ENCODE data around the gene ALDH7A1. TPM values are rescaled to one million over a fixed set of nuclear protein-coding genes. Genes with fewer than 3 reads are reported as not detected.

The ALDH7A1 gene
- total RNA-seq, 2 experiments from 2014 or later: 15.4 to 16.9 TPM

DNA sequence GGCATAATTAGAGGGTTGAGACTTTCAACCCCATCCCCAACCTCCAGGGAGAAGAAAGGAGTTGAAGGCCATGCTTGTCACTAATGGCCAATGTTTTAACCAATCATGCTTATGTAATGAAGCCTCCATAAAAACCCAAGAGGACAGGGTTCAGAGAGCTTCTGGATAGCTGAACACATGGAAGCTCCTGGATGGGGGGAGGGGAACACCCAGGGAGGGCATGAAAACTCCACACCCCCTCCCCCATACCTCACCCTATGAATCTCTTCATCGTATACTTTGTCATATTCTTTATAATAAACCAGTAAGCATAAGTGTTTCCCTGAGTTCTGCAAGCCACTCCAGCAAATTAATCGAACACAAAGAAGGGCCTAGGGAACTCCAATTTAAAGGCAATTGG lies 81.7 kb downstream of the ALDH7A1 start:
- Mint-ChIP-seq H3K4me3 (no peak overlapping the region), H3K27me3 (no peaks in the 10 kb centered on the region), H3K27ac (no peak overlapping the region), H3K36me3 (peaks cover 5% of the 10 kb centered on the region), H3K4me1 (peaks cover 26% of the 10 kb centered on the region), H3K9me3 (peaks cover 3% of the 10 kb centered on the region)
- no peak for DNase-seq

DNA sequence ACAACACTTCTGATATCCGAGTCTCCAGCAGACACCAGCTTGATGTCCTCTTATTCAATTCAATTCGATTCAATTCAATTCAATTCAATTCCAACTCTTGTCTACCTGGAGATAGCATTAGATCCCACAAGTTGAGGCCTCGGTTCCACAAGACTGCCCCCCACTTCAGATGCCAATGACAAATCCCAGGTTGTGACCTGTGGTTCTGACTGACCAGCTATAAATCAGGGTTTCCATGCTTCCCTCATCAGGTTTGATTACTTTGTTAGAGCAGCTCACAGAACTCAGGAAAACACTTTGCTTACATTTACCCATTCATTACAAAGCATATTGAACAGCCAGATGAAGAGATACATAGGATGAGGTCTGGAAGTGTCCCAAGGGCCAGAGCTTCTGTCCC lies 82.6 kb downstream of the ALDH7A1 start:
- Mint-ChIP-seq H3K36me3 (peaks cover 7% of the 10 kb centered on the region), H3K27ac (no peak overlapping the region), H3K27me3 (no peaks in the 10 kb centered on the region), H3K4me3 (no peak overlapping the region), H3K9me3 (peaks cover 3% of the 10 kb centered on the region), H3K4me1 (peaks cover 31% of the 10 kb centered on the region)
- DNase-seq: no peak

DNA sequence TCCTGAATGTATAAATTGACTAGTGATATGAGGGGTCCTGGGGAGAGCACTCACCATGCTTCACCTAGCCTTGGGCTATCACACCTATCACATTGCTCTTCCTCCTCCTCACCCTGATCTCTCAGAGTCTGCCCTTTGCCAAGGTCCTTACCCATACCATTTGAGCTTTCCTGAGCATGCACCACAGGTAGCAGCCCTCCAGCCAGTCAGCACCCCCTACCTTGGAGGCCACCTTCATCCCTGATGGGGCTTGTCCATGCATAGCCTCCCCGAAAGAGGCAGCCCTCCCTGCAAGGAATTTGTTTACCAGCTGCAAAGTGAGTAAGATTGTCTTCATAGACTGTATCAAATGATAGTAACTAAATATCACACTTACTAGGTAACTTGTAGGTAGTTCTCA lies 83.1 kb downstream of the ALDH7A1 start:
- H3K4me3 Mint-ChIP-seq: no peak overlapping the region
- H3K27ac Mint-ChIP-seq: no peak overlapping the region
- peaks cover 7% of the 10 kb centered on the region for H3K36me3 Mint-ChIP-seq
- H3K4me1 Mint-ChIP-seq: peaks cover 32% of the 10 kb centered on the region
- H3K27me3 Mint-ChIP-seq: no peaks in the 10 kb centered on the region
- peaks cover 5% of the 10 kb centered on the region for H3K9me3 Mint-ChIP-seq
- no peak for DNase-seq

DNA sequence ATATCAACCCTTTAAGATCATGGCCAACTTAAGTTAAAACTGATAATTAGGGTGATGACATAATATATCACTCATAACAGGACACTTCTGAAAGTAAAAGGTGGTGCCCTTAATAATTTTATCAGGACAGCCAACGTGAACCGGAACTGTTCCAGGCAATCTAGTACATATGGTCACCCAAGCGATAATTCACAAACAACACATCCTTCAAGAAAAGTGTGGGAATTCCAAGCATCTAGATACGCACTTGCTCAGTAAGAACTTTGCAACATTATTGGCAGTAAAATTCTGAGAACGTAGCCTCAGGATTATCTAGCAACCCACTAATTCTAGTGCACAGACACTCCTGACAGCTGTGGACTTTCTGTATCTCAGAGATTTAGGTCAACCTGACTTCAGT lies 85.7 kb downstream of the ALDH7A1 start:
- no peak overlapping the region for H3K27ac Mint-ChIP-seq

DNA sequence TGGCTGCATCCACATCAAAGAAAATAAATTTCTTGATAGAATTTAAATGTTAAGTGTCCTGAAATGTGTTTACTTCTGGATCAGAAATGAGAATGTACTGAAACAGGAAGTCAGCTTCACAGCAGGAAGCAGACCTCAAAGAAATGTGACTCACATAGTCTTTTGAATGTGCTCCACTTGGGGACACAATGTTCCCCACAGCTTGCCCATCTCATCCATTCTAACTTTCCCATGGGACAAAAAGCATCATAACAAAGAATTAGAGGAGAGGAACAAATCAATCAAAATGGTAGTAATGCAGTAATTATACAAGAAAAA lies 86.1 kb downstream of the ALDH7A1 start:
- Mint-ChIP-seq H3K9me3 (peaks cover 5% of the 10 kb centered on the region), H3K4me3 (peak overlapping the region; percentile 78), H3K4me1 (peaks cover 38% of the 10 kb centered on the region), H3K27me3 (no peaks in the 10 kb centered on the region), H3K27ac (peak overlapping the region; percentile 92), H3K36me3 (peaks cover 7% of the 10 kb centered on the region)
- no peak for DNase-seq

More for the DNA sequence above, 85.7 kb downstream of the ALDH7A1 start:
- H3K27me3 Mint-ChIP-seq: no peaks in the 10 kb centered on the region
- peaks cover 7% of the 10 kb centered on the region for H3K36me3 Mint-ChIP-seq
- H3K4me1 Mint-ChIP-seq: peaks cover 35% of the 10 kb centered on the region
- DNase-seq: no peak
- peaks cover 5% of the 10 kb centered on the region for H3K9me3 Mint-ChIP-seq
- peak overlapping the region; percentile 78 for H3K4me3 Mint-ChIP-seq

DNA sequence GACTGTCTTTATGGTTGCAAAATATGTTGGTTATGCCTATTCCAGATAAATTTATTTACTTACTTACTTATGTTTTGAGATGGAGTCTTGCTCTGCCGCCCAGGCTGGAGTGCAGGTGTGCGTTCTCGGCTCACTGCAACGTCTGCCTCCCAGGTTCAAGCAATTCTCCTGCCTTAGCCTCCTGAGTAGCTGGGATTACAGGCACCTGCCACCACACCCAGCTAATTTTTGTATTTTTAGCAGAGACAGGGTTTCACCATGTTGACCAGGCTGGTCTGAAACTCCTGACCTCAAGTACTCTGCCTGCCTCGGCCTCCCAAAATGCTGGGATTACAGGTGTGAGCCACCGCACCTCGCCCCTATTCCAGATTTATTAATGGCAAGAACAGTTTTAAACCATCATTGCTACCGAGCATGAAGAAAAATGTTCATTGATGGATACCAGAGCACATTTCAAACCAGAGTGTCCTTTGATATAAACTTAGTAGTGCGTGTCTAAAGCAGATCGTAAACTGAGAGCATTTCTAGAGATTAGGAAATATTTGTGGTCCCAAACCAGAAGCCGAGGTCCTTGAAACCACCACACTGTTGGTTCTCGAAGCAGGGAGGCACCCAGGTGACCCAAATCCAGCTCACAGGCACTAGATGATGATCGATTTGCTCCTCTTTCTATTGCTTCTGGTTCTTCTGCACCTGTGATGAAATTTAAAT lies 86.6 kb downstream of the ALDH7A1 start:
- peaks cover 7% of the 10 kb centered on the region for H3K36me3 Mint-ChIP-seq

DNA sequence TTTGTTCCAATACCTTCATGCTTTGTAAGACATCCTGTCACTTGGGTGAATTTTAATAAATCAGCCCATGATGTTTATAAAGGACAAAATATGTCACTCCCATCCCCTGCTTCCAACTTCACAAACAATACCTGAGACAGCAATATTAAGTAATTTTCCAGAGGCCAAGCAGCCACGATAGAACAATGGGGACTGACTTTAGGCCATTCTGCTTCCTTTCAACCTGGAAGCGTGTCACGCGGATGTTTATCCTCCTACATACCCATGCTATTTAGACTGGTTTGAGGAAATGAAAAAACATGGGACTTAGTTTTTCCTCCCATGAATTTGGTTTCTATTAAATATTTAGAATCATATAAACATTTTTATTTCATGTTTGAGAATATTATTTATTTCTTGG lies 88.9 kb downstream of the ALDH7A1 start:
- peaks cover 5% of the 10 kb centered on the region for H3K9me3 Mint-ChIP-seq
- peaks cover 7% of the 10 kb centered on the region for H3K36me3 Mint-ChIP-seq
- no peak overlapping the region for H3K4me3 Mint-ChIP-seq
- peaks cover 33% of the 10 kb centered on the region for H3K4me1 Mint-ChIP-seq
- H3K27me3 Mint-ChIP-seq: no peaks in the 10 kb centered on the region
- no peak for DNase-seq
- H3K27ac Mint-ChIP-seq: no peak overlapping the region

More for the DNA sequence above, 86.6 kb downstream of the ALDH7A1 start:
- Mint-ChIP-seq H3K27ac (peak overlapping the region; percentile 92), H3K9me3 (peaks cover 5% of the 10 kb centered on the region), H3K27me3 (no peaks in the 10 kb centered on the region), H3K4me1 (peaks cover 38% of the 10 kb centered on the region), H3K4me3 (peak overlapping the region; percentile 78)
- no peak for DNase-seq

DNA sequence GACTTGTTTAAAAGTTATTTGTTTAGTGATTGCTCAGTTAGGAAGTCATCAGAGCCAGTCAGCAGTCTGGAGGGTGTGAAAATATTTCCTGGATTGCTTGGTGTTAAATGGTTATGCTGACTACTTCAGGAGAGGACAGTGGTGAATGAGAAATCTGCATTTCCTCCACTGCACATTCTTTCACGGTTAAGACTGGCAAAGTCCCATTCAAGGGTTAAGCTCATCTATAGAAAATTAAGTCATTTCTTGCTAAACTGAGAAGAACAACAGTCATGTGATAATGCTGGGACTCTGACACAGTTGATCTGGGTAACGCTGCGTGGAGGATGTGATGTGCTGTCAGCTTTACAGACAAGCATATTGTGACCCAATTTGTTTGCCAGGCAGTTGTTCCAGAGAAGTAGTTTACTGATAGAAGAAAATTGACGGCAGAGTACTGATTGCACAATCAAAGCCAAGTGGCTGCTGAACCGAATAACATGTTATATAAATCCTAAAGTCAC lies 91.4 kb downstream of the ALDH7A1 start:
- Mint-ChIP-seq H3K9me3 (peaks cover 2% of the 10 kb centered on the region), H3K36me3 (peaks cover 3% of the 10 kb centered on the region), H3K27me3 (no peaks in the 10 kb centered on the region), H3K27ac (no peak overlapping the region), H3K4me3 (no peak overlapping the region), H3K4me1 (peaks cover 24% of the 10 kb centered on the region)
- DNase-seq: no peak

DNA sequence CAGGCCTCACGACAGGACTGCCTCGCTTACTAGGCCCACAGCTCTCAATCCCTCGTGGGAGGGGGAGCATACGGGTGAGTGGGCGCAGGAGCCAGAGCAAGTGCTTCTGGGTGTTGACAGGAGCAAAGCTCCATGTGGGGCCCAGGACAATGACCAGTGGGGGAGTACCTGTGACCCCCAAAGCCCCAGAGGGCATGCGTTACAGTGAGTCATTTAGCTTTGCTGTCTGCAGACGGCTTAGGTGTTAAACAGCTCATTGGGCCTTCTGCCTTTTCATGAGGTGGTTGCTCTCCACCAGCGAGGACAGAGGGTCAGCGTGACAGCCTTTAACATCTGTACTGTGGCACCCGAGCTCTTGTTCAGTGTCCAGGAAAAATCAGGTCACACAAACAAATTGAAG lies 93.6 kb downstream of the ALDH7A1 start:
- Mint-ChIP-seq H3K4me1 (peaks cover 15% of the 10 kb centered on the region), H3K27me3 (no peaks in the 10 kb centered on the region), H3K9me3 (no peaks in the 10 kb centered on the region), H3K27ac (no peak overlapping the region), H3K4me3 (no peak overlapping the region), H3K36me3 (no peaks in the 10 kb centered on the region)
- DNase-seq: no peak

DNA sequence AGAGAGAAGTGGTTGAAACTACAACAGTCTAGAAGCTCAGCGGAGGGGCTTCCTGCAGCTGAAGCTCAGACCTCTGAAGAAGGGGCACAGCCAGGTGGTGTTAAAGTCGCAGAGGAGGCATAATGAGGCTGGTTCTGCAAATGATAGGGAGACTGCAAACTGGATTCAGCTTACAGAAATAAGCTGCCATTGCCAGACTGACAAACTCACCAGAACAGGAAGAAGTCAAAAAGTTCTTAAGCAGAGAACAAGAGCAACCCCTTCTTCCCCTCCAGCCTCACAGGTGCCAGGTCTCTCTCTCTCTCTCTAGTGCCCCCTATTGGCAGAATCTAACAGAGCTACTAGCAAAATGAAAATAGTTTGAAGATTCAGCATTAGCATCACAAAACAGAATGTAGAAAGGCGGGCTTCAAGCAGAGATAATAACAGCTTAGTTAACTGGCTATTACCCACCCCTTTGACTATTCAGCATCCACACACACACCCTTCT lies 95.1 kb downstream of the ALDH7A1 start:
- peaks cover 13% of the 10 kb centered on the region for H3K4me1 Mint-ChIP-seq
- H3K4me3 Mint-ChIP-seq: no peak overlapping the region
- H3K9me3 Mint-ChIP-seq: no peaks in the 10 kb centered on the region
- no peak overlapping the region for H3K27ac Mint-ChIP-seq
- DNase-seq: no peak
- no peaks in the 10 kb centered on the region for H3K36me3 Mint-ChIP-seq
- H3K27me3 Mint-ChIP-seq: no peaks in the 10 kb centered on the region

DNA sequence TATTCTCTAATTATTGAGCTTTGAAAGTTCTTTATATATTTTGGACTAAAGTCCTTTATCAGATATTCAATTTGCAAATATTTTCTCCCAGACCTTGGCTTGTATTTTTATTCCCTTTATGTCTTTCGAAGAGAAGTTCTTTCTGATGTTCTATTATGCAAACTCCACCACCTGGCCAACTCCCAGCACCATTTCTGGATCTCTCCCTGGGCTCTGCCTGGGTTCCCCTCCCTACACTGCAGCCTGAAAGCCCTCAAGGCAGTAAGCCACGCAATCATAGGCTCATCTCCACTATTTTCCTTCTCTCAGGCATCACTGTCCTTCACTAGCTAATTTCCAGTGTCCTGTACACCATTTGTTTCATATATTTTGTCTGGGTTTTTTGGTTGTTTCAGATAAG lies 95.7 kb downstream of the ALDH7A1 start:
- Mint-ChIP-seq H3K9me3 (no peaks in the 10 kb centered on the region), H3K27ac (no peak overlapping the region), H3K4me3 (no peak overlapping the region), H3K27me3 (no peaks in the 10 kb centered on the region), H3K36me3 (peaks cover 1% of the 10 kb centered on the region), H3K4me1 (peaks cover 12% of the 10 kb centered on the region)
- DNase-seq: no peak

DNA sequence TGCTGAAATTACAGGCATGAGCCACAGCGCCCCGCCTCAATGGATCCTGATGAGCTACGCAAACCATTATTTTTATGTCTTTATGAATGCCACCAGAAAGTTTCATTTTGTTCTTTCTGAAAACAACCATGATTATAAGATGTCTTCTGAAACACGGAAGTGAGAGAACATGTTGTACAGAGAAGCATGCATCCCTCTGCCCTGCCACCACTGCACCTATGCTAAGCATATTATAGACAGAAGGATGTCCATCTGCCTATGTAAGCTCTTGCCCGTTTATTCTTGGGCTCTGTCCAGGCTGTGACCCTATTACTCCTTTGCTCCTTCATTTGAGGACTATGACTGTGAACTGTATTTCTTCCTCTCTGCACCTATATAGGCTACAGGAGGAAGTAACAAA lies 97.5 kb downstream of the ALDH7A1 start:
- Mint-ChIP-seq H3K36me3 (peaks cover 3% of the 10 kb centered on the region), H3K27ac (no peak overlapping the region), H3K4me3 (no peak overlapping the region), H3K9me3 (no peaks in the 10 kb centered on the region), H3K4me1 (peaks cover 9% of the 10 kb centered on the region), H3K27me3 (no peaks in the 10 kb centered on the region)
- no peak for DNase-seq

DNA sequence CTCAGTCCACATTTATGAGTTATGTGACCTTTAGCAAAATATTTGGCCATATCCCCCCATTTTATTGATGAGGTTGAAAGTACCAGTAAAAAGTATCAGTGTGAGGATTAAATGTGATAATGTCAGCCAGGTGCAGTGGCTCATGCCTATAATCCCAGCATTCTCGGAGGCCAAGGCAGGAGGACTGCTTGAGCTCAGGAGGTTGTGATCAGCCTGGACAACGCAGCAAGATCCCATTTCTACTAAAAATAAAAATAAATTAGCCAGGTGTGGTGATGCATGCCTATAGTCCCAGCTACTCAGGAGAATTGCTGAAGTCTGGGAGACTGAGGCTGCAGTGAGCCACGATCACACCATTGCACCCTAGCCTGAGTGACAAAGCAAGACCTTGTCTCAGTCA lies 100.6 kb downstream of the ALDH7A1 start:
- no peak overlapping the region for H3K4me3 Mint-ChIP-seq
- no peaks in the 10 kb centered on the region for H3K27me3 Mint-ChIP-seq
- no peaks in the 10 kb centered on the region for H3K4me1 Mint-ChIP-seq
- H3K27ac Mint-ChIP-seq: no peak overlapping the region
- H3K36me3 Mint-ChIP-seq: peaks cover 3% of the 10 kb centered on the region
- no peaks in the 10 kb centered on the region for H3K9me3 Mint-ChIP-seq
- no peak for DNase-seq

DNA sequence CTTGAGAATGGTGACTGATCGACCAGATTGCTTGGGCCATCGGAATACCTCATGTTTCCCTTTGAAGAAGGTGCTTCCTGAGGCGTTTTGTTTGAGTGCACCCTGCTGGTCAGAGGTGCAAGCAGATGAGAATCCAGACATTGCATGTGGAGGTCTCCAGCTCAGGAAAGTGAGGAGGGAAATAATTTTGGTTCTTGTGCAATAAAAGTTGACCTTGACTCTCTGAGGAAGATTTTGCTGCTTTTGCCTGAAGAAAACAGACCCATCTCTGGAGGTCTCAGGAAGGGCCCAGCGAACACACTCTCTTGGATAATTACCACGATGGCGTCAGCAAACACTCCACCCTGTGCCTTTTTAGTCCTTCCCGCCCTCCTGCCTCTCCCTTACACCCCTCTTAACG lies 102.1 kb downstream of the ALDH7A1 start:
- DNase-seq: no peak
- peaks cover 3% of the 10 kb centered on the region for H3K36me3 Mint-ChIP-seq
- H3K4me3 Mint-ChIP-seq: no peak overlapping the region
- no peaks in the 10 kb centered on the region for H3K9me3 Mint-ChIP-seq
- H3K27me3 Mint-ChIP-seq: no peaks in the 10 kb centered on the region
- H3K4me1 Mint-ChIP-seq: no peaks in the 10 kb centered on the region
- H3K27ac Mint-ChIP-seq: no peak overlapping the region

DNA sequence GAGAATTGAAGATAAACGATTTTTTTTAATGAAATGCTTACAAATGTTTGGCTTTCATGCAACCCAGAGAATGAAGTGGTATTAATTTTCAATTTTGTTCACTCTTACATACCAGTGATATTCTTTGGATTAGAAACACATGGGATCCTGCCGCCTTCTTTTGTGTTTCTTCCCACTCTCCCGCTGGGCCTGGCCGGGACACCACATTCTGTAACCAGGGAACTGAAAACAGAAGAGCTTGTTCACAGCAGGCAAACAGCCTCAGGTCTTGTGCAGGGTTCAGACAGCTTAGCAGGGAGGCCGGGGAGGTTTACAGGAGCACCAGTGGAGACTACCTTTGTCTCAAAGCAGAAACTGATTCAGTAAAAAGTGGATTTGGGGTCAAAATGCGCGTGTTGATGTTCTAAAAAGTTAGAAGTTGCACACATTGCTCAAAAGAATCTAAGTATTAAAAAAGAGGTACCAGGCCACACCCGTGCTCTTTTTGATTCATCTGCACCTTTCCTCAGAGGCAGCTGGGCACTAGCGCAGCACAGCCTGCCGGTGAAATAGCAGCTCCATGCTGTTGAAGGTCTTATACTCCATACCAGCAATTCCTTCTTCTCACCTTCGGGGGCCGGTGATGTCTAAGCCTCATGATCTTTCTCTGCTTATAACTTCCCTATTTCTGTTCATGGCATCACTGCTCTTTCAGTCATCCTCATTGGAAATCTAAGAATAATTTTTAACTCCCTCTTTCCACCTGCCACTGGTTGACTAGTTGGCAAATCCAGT lies 104.7 kb downstream of the ALDH7A1 start:
- Mint-ChIP-seq H3K27ac (no peak overlapping the region), H3K27me3 (no peaks in the 10 kb centered on the region), H3K9me3 (no peaks in the 10 kb centered on the region), H3K4me3 (no peak overlapping the region), H3K4me1 (no peaks in the 10 kb centered on the region), H3K36me3 (peaks cover 5% of the 10 kb centered on the region)
- DNase-seq: no peak
